ENCODE data around the gene MECR.

MECR gene

GRCh38 chr1:29255134-29255666 is 24.5 kb upstream of the MECR start:
- DNase-seq (ENCODE audit: low spot score) = no peak

- DNase-seq (ENCODE audit: low spot score) = no peak
Observed at GRCh38 chr1:29254346-29254745, 23.6 kb upstream of the MECR start.

- no peak for DNase-seq (ENCODE audit: low spot score)
Observed at GRCh38 chr1:29253180-29253579, 22.4 kb upstream of the MECR start.

GRCh38 chr1:29251164-29252124 is 20.7 kb upstream of the MECR start:
- no peak for DNase-seq (ENCODE audit: low spot score)

- DNase-seq (ENCODE audit: low spot score) = no peak
Observed at GRCh38 chr1:29249951-29250581, 19.3 kb upstream of the MECR start.

- DNase-seq (ENCODE audit: low spot score) = no peak
Observed at GRCh38 chr1:29249170-29249691, 18.5 kb upstream of the MECR start.

GRCh38 chr1:29248409-29248808 is 17.7 kb upstream of the MECR start:
- no peak for DNase-seq (ENCODE audit: low spot score)

GRCh38 chr1:29247571-29248273 is 17.0 kb upstream of the MECR start:
- no peak for DNase-seq (ENCODE audit: low spot score)

- no peak for DNase-seq (ENCODE audit: low spot score)
Observed at GRCh38 chr1:29247044-29247443, 16.3 kb upstream of the MECR start.

- DNase-seq (ENCODE audit: low spot score) = no peak
Observed at GRCh38 chr1:29245876-29246275, 15.1 kb upstream of the MECR start.

- no peak for DNase-seq (ENCODE audit: low spot score)
Observed at GRCh38 chr1:29245261-29245660, 14.5 kb upstream of the MECR start.

GRCh38 chr1:29243871-29244200 is 13.1 kb upstream of the MECR start:
- no peak for DNase-seq (ENCODE audit: low spot score)

- DNase-seq (ENCODE audit: low spot score) = no peak
Observed at GRCh38 chr1:29243023-29243870, 12.5 kb upstream of the MECR start.

- no peak for DNase-seq (ENCODE audit: low spot score)
Observed at GRCh38 chr1:29240986-29241385, 10.3 kb upstream of the MECR start.

GRCh38 chr1:29240400-29240837 is 9.7 kb upstream of the MECR start:
- no peak for DNase-seq (ENCODE audit: low spot score)

- no peak for DNase-seq (ENCODE audit: low spot score)
Observed at GRCh38 chr1:29239142-29239541, 8.4 kb upstream of the MECR start.

GRCh38 chr1:29238620-29239002 is 7.9 kb upstream of the MECR start:
- no peak for DNase-seq (ENCODE audit: low spot score)

- peak; percentile 26 for DNase-seq (ENCODE audit: low spot score)
Observed at GRCh38 chr1:29237852-29238619, 7.3 kb upstream of the MECR start.

- DNase-seq (ENCODE audit: low spot score) = peak; percentile 37
Observed at GRCh38 chr1:29237129-29237821, 6.5 kb upstream of the MECR start.

GRCh38 chr1:29236712-29237128 is 6.0 kb upstream of the MECR start:
- no peak for DNase-seq (ENCODE audit: low spot score)
